Endothelial cell (in vitro differentiated cells): ENCODE measurements around the gene MACROD2. TPM values are rescaled to one million over a fixed set of nuclear protein-coding genes. Genes with fewer than 3 reads are reported as not detected.

Experiments
- DNase-seq: peaks from one replicate; pipeline ENCODE4 v3.0.0; 2021; ENCODE audit warnings: low spot score
- H3K27ac Mint-ChIP-seq: one replicate; pipeline ENCODE4 v1.8.0; 2021; ENCODE audit warnings: mixed read lengths, inconsistent platforms; ENCODE audit not compliant: unreplicated experiment
- H3K27me3 Mint-ChIP-seq: one replicate; pipeline ENCODE4 v1.8.0; 2021; ENCODE audit warnings: mild to moderate bottlenecking, moderate library complexity, mixed read lengths, inconsistent platforms; ENCODE audit not compliant: unreplicated experiment
- H3K36me3 Mint-ChIP-seq: one replicate; pipeline ENCODE4 v1.8.0; 2021; ENCODE audit warnings: mild to moderate bottlenecking, low read depth, mixed read lengths, inconsistent platforms; ENCODE audit not compliant: unreplicated experiment
- H3K4me1 Mint-ChIP-seq: one replicate; pipeline ENCODE4 v1.8.0; 2021; ENCODE audit warnings: mild to moderate bottlenecking, mixed read lengths, inconsistent platforms; ENCODE audit not compliant: unreplicated experiment
- H3K4me3 Mint-ChIP-seq: one replicate; pipeline ENCODE4 v1.8.0; 2021; ENCODE audit warnings: mild to moderate bottlenecking, mixed read lengths, inconsistent platforms; ENCODE audit not compliant: unreplicated experiment
- H3K9me3 Mint-ChIP-seq: one replicate; pipeline ENCODE4 v1.8.0; 2021; ENCODE audit warnings: mixed read lengths, inconsistent platforms; ENCODE audit not compliant: unreplicated experiment
- CTCF ChIP-seq: fragments of 200-600 bp; sonication (generic); IDR thresholded peaks from one replicate; pipeline ENCODE4 v1.5.0; 2021; ENCODE audit warnings: antibody characterized with exemption; ENCODE audit not compliant: unreplicated experiment
- total RNA-seq: library from RNA; stranded (reverse); fragmentation: NEBNext Ultra II Directional; extraction: Animal tissue kit (Norgen Biotek cat#: 25700); gene quantifications from one replicate; pipeline ENCODE4 v1.2.1, GENCODE V29; 2021; ENCODE audit not compliant: unreplicated experiment

Gene MACROD2
- total RNA-seq, 1 donor from 2014 or later = 6.4 TPM

- Mint-ChIP-seq H3K4me1 (no peaks in the 10 kb centered on the region), H3K4me3 (no peak overlapping the region), H3K9me3 (no peaks in the 10 kb centered on the region), H3K36me3 (no peaks in the 10 kb centered on the region), H3K27me3 (no peaks in the 10 kb centered on the region), H3K27ac (no peak overlapping the region)
- TF ChIP-seq CTCF = no peak
- no peak for DNase-seq
Measured at GRCh38 chr20:15079594-15080340, 1084.5 kb downstream of the MACROD2 start.

- Mint-ChIP-seq H3K36me3 (no peaks in the 10 kb centered on the region), H3K4me3 (no peak overlapping the region), H3K4me1 (no peaks in the 10 kb centered on the region), H3K9me3 (no peaks in the 10 kb centered on the region), H3K27ac (no peak overlapping the region), H3K27me3 (no peaks in the 10 kb centered on the region)
- no peak for TF ChIP-seq CTCF
- no peak for DNase-seq
Measured at GRCh38 chr20:15081261-15081660, 1085.9 kb downstream of the MACROD2 start.

- Mint-ChIP-seq H3K36me3 (no peaks in the 10 kb centered on the region), H3K27me3 (no peaks in the 10 kb centered on the region)
- TF ChIP-seq CTCF = no peak
Measured at GRCh38 chr20:15091421-15092037, 1096.2 kb downstream of the MACROD2 start.

GRCh38 chr20:15098351-15098750 is 1103.0 kb downstream of the MACROD2 start:
- no peaks in the 10 kb centered on the region for H3K4me1 Mint-ChIP-seq
- no peak for TF ChIP-seq CTCF
- no peak for DNase-seq
- H3K36me3 Mint-ChIP-seq = no peaks in the 10 kb centered on the region
- H3K9me3 Mint-ChIP-seq = no peaks in the 10 kb centered on the region
- no peaks in the 10 kb centered on the region for H3K27me3 Mint-ChIP-seq
- H3K4me3 Mint-ChIP-seq = no peak overlapping the region
- no peak overlapping the region for H3K27ac Mint-ChIP-seq

More at GRCh38 chr20:15091421-15092037, 1096.2 kb downstream of the MACROD2 start:
- no peak for DNase-seq
- Mint-ChIP-seq H3K4me3 (no peak overlapping the region), H3K27ac (no peak overlapping the region), H3K9me3 (no peaks in the 10 kb centered on the region), H3K4me1 (no peaks in the 10 kb centered on the region)

GRCh38 chr20:15099130-15099529 is 1103.8 kb downstream of the MACROD2 start:
- Mint-ChIP-seq H3K4me1 (no peaks in the 10 kb centered on the region), H3K27ac (no peak overlapping the region), H3K27me3 (no peaks in the 10 kb centered on the region), H3K4me3 (no peak overlapping the region), H3K36me3 (no peaks in the 10 kb centered on the region), H3K9me3 (no peaks in the 10 kb centered on the region)
- DNase-seq = no peak
- no peak for TF ChIP-seq CTCF
